Esophagus mucosa (tissue), 1 donor: ENCODE data around the gene SETX. TPM values are rescaled to one million over a fixed set of nuclear protein-coding genes. Genes with fewer than 3 reads are reported as not detected.

Experiments used
- ATAC-seq: fragments of 200-7000 bp; cut with Tn5 transposase; one replicate; pipeline ENCODE4 v1.9.1; 2020
- total RNA-seq: library from RNA; stranded (reverse); gene quantifications from one replicate; pipeline ENCODE4 v1.2.4, GENCODE V29; 2023
- donor health status: DM: yes; HTN: yes; CAD: no.

The SETX gene
- total RNA-seq, 1 donor from 2014 or later = 19.1 TPM

DNA sequence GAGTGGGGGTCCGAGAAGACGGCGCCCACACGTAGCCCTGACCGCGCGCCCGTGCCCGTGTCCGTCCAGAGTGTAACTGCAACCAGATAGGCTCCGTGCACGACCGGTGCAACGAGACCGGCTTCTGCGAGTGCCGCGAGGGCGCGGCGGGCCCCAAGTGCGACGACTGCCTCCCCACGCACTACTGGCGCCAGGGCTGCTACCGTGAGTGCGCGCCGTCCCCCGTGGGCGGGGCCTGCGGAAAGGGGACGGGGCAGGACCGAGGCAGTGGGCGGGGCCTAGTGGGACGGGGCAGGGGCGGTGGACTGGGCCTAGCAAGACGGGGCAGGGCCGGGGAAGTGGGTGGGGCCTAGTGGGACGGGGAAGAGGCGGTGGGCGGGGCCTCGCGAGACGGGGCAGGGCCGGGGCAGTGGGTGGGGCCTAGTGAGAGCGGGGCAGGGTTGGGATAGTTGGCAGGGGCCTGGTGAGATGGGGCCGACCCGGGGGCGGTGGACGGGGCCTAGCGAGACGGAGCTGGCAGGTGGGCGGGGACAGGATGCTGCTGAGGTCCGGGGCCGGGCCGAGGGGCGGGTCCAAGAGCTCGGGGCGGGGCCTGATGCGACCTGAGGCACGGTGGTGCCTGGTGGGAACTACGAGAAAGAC is 113.8 kb downstream of the SETX start:
- peak; percentile 93 for ATAC-seq

DNA sequence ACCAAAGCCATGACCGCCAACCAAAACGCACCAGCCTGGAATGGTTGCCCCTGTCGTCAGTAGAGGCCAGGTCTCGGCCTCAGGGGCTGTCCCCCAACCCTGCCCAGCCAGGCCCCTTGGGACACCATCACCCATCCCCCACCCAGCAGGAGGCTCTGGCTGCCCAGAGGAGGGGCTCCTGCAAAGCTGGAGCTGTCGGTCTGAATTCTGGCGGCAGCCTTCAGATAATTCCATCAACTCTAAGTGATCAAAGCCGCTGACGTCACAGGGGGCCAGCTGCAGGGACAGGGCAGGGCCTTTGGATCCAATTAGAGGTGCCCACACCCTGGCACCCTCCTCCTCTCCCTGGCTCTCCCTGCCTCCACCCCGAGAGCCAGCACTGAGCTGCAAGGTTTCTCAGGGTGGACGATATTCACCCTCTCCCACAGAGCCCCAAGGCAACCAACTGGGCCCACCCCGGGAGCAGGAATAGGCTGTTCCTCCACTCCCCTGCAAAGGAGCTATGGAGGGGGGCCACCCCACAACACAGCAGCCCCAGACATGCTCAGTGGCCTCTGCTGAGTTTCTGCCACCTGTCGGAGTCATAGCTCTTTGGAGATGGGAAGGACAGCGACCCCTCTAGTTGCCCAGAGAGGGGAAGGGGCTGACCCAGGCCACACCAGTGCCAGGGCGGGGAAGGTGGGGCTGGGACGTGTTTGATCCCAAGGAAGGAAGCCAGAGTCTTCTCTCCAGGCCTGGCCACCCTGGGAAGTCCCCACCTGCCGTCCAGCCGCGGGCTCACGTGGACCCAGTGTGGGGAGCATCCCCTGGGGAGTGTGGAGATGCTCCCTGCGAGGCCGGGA is 114.6 kb downstream of the SETX start:
- ATAC-seq = no peak

DNA sequence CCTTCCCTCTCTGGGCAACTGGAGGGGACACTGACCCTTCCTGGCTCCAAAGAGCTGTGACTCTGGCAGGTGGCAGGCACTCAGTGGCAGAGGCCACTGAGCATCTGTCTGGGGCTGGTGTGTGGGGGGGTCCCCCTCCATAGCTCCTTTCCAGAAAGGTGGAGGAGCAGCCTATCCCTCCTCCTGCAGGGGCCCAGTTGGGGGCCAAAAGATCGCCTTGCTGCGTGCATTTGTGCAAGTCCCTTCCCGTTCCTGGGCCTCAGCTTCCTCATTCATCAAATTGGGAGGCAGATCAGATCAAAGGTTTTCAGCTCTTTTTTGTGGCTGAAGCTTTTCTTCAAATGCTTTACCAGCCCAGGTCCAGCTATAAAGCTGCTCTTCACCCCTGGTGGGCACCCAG is 115.3 kb downstream of the SETX start:
- ATAC-seq = no peak

DNA sequence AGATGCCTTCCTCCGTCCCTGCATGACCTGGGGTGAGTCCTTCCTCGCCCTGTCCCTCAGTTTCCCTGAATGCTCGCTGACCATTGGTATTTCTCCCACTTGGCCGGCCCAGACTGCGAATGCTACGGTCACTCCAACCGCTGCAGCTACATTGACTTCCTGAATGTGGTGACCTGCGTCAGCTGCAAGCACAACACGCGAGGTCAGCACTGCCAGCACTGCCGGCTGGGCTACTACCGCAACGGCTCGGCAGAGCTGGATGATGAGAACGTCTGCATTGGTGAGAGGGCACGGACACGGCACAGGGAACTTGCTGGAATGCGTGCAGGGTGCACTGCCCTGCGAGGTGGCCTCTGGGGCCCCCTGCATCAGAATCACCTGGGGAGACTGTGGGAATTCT is 115.8 kb downstream of the SETX start:
- no peak for ATAC-seq

DNA sequence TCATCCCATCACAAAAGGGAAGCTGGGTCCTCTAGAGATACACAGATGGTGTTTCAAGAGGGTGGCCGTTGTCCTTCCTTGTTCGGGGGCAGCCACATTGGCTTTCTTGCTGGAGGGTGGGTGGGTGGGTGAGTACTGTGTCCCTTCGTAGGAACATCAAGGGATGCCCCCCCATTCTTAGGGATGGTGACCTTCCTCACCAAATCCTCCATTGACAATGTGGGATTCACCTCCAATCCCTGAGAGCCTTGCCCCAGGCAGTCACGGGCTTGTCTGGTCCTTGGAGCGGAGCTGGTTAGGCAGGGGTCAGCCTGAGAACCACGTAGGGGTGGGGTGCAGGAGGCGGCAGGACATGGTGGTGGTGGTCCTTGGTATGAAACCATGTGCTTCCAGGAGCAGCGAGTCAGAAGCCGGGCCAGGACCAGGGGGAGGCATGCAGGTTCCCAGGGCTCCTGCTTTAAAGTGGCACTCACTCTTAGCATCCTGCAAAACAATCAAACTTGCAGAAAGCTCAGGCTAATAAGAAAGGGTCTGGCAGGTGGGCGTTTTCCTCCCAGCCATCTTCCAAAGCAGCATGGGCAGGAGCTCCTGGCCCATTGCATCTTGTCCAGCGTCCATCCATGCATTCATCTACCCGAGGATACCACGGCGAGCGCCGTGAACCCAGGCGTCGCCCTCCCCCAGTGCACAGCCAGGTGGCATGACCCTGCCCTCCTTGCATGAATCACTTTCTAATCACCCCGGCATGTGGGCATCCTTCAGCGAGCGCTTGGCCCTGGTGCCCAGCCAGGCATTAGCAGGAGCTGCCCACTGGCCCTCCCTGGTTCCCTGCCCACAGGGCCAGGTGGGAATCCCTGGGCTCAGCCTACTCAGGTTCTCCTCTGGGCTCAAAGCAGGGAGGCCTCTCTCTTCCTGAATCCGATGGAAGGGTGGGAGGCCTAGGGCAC is 116.5 kb downstream of the SETX start:
- no peak for ATAC-seq

DNA sequence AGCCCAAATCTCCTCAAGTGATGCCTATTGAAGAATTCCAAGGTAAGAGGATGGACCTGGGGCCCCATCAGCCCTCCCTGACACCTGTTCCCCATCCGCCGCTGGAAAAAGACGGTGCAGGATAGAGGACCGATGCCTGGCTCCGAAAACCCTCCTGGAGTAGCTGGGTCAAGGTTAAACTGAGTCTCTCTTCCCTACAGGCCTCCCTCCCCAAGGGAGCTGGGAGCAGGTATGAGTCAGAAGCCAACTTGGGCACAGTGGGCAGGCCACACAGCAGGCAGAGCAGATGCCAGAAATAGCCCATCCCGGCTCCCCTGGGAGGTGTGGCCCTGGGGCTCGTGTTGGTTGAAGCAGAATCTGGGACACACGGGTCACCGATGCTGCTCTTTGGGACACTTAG is 117.3 kb downstream of the SETX start:
- no peak for ATAC-seq

DNA sequence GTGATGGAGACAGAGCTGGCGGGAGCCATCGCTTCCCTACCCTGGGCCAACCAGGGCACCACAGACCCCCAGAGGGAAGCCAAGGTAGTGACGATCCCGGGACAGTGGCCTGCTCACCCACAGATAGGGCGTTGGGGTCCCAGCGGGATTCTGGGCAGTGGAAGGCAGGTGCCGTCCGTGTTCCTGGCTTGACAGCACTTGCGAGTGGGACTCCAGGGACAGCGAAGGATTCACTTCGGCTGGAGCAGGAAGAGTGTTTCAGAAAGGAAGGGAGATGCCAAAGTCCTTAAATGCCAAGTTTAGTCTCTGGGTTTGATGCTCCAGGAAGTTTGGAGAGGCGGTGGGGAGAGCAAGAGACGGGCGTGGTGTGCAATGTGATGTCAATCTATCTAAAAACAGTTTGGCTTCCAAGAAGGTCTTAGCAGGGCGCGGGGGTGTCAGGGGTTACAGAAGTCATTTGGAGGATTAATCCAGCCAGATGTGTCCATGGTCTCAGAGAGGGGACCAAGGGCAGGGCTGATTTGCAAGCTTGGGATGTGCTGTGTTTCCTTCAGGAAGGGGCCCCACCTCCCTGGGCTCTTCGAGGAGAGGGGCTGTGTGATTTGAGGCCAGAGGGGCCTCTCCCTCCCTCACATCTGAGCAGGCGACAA is 118.0 kb downstream of the SETX start:
- no peak for ATAC-seq

DNA sequence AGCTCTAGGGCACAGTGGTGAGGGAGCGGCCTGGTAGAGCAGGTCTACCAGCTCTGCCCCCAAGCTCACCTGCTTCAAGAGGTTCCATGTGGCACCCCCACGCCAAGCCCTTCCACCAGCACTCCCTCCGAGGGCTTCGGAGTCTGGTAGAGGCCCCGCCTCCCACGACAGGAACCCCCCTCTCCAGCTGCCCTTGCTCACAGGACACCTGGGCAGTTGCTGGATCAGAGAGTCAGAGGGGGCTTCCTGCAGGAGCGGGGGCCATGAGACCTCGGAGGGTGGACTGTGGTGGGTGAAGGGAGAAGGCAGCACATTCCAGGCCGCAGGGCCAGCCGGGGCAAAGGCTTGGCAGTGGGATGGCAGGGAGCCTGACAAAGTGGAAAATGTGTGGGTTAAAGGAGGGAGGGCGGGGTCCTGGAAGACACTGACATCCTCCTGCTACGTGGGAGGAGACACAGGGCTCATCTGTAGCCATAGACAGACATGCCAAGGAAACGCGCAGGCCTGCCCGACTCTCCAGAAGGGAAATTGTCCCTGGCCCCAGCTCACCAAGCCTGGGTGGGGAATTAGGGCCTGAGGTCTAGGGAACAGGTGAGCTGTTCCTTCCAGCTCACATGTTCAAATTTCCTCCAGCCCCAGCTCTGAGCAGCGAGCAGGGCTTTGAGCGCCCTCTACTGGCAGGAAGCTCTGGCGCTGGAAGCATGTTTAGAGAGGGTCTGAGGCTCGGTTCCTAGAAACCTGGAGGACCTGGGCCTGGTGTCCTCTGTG is 118.7 kb downstream of the SETX start:
- no peak for ATAC-seq

DNA sequence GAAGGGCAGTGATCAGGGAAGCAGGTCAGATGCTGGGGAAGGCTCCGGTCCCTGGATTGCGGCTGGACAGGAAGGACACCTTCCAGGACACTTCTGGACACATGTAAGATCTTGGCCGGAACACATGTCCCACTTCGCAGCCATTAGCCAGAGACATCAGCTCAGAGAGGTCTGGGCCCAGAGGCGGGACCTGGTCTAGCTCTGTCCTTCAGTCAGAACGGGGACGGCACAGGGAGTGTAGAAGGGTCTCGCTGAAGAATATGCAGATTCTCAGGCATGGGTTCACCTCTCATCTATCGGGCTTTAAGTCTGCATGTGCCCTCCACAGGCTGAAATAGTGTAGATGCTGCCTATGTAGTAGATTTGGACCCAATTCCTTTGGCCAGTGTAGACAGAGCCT is 119.7 kb downstream of the SETX start:
- no peak for ATAC-seq

DNA sequence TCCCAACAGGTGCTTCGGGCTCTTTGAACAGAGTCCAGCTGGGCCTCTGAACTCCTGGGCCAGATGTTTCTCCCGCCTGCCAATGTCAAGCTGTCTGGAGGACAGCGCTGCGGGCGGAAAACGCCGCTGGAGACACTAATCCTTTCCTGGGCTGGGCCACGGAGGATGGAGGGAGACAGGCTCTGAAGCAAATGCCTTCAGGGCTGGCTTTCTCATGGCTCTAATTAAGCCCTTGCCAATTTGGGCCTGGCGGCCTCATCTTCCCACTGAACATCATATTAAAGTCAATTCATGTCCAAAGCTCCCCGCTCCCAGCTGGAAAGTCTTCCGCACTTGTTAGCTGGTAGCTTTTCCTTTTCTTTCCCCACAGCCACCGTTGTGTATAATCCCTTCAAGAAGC is 120.3 kb downstream of the SETX start:
- no peak for ATAC-seq

DNA sequence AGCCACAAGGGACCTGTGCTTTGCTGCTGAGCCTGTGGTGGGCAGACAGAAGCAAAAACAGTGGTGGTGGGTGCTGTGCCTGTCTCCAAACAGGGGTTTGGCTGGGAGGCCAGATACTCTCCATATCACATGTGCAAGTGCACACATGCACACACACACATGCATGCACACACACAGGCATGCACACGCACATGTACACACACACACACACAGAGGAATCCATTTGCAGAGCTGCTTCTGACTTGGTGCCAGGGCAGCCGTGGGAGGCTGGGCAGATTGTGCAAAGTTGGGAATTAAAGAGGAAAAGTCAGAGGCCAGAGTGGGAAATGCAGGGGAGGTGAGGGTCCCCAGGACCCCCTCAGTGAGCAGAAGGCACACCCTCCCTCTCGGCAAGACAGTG is 121.6 kb downstream of the SETX start:
- no peak for ATAC-seq

DNA sequence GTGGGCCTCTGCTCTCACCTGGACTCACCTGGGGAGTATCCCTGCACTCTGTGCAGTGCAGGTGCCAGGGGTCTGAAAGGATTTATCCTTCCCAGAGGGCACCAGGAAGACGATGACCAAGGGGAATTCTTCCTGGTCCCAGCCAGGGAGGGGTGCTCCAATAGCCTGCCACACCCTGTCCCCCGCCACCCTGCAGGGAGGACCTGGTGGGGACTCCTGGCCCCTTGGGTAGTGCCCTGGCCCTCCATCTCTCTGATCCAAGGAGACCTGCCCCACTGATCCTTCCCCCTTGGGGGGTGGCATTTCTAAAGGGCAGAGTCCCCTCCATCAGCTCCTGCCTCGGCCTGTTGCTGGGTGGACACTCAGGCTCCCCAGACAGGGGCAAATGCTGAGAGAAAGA is 122.3 kb downstream of the SETX start:
- no peak for ATAC-seq

DNA sequence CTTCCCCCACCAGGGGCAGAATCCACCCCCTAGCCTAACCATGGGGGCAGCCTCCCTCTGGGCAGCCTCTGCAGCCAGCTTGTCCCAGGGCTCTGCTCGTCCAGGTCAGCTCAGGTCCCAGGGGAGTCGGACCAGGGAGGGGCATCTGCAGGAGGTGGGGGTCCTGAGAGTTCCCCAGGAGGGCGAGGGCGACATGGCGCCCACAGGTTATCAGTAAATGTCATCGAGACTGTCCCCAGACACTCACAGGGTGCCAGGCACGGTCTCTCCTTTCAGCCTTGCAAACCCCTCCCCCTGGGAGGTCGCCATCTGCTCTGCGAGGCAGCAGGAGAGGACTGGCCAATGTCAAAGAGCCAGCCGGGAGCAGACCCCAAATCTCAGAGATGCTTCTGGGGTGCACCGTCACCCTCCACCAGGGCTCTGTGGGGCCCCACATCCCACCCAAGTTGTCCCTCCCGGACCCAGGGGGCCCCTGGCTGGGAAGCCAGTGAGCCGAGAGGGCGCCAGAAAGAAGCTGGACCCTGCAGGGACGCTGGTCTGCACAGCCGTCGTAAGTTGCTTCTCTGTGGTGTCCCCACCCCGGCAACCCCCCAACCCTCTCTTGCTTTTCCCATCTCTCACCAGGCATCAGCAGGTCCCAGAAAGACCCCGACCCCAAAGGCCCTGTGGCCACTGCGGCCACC is 123.6 kb downstream of the SETX start:
- no peak for ATAC-seq

DNA sequence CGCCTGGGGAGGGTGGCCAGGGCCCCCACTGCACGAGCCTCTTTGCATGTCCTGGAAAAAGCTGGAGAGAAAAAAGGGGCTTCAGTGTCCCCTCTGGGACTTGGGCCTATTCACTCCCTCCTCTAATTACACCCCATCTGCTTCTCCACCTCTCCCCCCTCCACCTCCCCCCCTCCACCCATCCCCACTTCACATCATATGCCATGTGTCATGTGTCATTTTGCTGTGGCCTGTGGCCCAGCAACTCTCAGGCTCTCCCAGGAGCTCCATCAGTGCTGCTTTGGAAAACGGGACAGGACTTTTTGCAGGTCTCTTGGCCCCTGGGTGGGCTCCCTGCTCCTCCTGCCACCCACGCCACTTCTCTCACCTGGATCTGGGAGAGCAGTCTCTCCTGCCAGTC is 124.2 kb downstream of the SETX start:
- ATAC-seq = no peak

DNA sequence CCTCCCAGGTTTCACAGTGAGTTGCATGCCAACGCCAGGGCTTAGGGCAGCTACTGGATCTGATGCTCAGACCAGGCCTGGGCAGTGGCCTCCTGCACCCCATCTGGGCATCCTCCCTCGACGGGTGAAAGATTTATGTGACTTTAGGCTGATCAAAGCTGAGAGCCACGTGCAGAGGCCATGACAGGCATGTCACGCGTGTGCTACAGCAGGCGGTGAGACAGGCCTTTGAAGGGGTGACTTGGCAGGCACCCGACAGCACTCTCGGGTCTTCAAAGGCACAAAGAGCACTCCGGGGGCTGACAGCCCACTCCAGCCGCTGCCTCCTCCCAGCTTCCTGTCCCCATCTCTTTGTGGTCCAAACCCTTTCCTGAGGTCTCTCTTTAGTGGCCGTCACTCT is 126.7 kb downstream of the SETX start:
- ATAC-seq = no peak

DNA sequence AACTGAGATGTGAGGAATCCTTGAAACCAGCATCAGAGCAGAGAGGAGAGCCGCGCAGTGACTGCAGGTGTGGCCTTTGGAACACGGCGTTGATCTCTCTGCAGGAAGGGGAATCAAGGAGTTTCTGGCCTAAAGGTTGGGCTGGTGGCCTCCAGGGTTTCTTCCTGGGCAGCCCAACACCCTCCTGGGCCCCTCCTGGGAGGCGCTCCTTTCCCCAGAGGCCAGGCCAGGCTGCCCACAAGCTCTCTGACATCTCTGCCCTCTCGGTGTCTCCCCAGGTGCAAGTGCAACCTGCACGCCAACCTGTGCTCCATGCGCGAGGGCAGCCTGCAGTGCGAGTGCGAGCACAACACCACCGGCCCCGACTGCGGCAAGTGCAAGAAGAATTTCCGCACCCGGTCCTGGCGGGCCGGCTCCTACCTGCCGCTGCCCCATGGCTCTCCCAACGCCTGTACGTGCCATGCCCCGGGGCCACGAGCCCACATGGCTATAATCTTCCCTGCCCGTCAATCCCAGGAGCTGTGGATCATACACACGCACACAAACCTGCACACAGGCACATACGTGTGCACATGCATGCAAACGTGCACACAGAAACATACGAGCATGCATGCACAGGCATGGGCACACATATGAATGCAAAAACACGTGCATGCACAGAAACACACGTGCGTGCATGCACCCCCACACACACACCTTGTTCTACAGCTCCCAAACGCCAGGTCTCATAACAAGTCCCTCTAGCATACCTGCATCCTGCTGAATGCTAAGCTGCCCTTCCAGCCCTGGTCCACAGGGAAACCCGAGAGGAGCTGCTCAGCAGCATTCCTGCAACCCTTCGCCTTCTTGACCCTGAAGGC is 128.0 kb downstream of the SETX start:
- no peak for ATAC-seq

DNA sequence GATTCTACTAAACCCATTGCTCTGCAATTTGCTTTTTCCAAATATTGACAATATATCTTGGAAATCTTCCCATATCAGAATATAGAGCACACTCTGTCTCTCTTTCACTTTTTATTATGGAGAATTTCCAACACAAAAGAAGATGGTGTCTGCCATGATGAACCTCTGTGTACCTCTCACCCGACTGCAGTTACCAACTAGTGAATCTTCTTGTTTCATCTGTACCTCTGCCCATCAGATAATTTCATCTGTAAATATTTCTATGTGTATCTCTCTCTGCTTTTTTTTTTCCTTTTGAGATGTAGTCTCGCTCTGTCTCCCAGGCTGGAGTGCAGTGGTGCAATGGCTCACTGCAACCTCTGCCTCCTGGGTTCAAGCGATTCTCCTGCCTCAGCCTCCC is 130.1 kb downstream of the SETX start:
- ATAC-seq = no peak

DNA sequence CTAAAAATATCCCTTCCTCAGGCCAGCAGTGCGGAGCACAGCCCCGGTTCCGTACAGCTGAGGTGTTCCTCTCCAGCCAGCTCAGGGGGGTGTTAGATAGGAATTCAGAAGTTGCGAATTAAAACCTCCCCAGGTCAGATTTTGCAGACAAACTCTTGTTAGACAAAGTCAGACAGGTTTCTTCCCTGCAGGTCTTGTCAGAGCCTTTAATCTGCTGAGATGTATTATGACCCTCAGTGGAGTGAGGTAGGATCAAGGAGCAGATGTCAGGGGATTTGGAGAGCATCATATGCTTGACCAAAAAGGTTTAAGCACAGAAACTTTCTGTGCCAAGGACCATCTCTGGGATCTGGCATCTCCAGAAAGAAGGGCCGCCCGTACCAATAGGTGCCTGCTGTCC is 132.8 kb downstream of the SETX start:
- no peak for ATAC-seq

DNA sequence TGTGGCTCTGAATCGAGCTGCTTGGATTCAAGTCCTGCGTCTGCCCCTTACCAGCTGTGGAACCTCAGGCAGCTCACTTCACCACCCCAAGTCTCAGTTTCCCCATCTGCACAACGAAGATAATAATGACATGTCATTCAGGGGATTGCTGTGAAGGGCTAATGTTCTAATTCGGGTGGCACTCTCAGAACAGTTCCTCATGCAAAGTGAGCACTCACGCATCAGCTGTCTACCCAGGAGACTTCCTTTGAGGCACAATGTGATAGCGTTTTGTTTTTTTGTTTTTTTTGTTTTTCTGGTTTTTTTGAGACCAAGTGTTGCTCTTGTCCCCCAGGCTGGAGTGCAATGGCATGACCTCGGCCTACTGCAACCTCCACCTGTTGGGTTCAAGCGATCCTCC is 136.6 kb downstream of the SETX start:
- no peak for ATAC-seq

DNA sequence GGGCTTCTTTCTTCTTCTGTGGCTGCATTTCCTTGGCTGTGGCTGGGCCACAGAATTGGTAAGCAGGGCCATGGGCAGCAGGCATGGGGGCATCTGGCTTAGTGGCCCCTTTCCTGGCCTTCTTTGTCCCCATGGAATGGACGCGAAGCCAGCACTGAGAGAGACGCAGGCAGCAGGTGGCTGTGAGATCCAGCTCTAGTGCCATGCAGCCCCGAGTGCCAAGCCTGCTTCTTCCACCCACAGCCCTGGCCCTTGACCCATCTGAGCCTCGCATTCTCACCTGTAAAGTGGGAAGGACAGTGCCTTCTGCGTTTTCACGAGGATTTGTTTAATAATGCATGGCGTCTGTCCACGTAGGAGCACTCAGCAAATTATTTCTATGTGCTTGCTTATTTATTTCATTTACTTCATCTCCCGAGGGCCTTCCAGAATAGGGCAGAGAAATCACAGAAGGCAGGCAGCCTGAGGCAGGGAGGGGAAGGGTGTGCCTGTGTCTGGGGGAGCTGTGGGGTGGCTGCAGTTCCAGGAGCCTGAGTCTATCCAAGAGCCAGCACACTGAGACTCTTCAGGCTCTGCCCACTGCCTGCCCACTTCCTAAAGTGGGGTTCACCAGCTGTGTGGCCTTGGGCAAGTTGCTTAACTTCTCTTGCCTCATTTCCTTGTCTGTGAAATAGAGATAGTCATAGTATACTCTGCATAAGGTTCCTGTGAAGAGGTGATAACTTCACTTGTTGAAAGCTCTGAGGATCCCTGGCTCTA is 137.7 kb downstream of the SETX start:
- ATAC-seq = no peak
